Upper lobe of right lung (tissue), 1 donor: Measurements from ENCODE around the gene RNF41. TPM values are rescaled to one million over a fixed set of nuclear protein-coding genes. Genes with fewer than 3 reads are reported as not detected.

ENCODE experiments used
- ATAC-seq: fragments of 200-7000 bp; cut with Tn5 transposase; one replicate; pipeline ENCODE4 v1.9.1; 2020; ENCODE audit warnings: mild to moderate bottlenecking, moderate library complexity
- DNase-seq: peaks from one replicate; pipeline ENCODE4 v3.0.0-alpha.2; 2020
- H3K27ac ChIP-seq: fragments of 200-600 bp; one replicate; pipeline ENCODE4 v1.8.0; 2022
- H3K27me3 ChIP-seq: fragments of 200-600 bp; one replicate; pipeline ENCODE4 v1.8.0; 2022; ENCODE audit warnings: mild to moderate bottlenecking
- H3K36me3 ChIP-seq: fragments of 200-600 bp; one replicate; pipeline ENCODE4 v1.8.0; 2022
- H3K4me1 ChIP-seq: fragments of 200-600 bp; one replicate; pipeline ENCODE4 v1.8.0; 2022
- H3K4me3 ChIP-seq: fragments of 200-600 bp; one replicate; pipeline ENCODE4 v1.8.0; 2022; ENCODE audit warnings: mild to moderate bottlenecking
- H3K9me3 ChIP-seq: fragments of 200-600 bp; one replicate; pipeline ENCODE4 v1.8.0; 2022
- CTCF ChIP-seq: fragments of 200-600 bp; IDR thresholded peaks from one replicate; pipeline ENCODE4 v1.8.0; 2022; ENCODE audit warnings: antibody characterized with exemption
- intact Hi-C: fragments of 100-400 bp; cut with DNase I; formaldehyde crosslinking; loops from one replicate; pipeline ENCODE4 v1.11.0; 2022
- total RNA-seq: library from RNA; stranded (reverse); fragmentation: NEBNext Ultra II Directional; extraction: Animal tissue kit (Norgen Biotek cat#: 25700); gene quantifications from one replicate; pipeline ENCODE4 v1.2.1, GENCODE V29; 2021
- donor health status: DM: no; HTN: yes; CAD: no; lungs with severe emphysema.

Gene RNF41
- total RNA-seq, 1 donor from 2014 or later, result 51.6 TPM

- Histone ChIP-seq H3K4me1 (no peaks in the 10 kb centered on the region), H3K36me3 (peaks cover 80% of the 10 kb centered on the region), H3K9me3 (no peaks in the 10 kb centered on the region), H3K27me3 (no peaks in the 10 kb centered on the region), H3K27ac (no peak overlapping the region), H3K4me3 (no peak overlapping the region)
- no peak for DNase-seq
- intact Hi-C loops, result no loop called here
- no peak for TF ChIP-seq CTCF
- no peak for ATAC-seq
These were observed 19.9 kb upstream of the RNF41 start for GRCh38 chr12:56241424-56242303.

DNA sequence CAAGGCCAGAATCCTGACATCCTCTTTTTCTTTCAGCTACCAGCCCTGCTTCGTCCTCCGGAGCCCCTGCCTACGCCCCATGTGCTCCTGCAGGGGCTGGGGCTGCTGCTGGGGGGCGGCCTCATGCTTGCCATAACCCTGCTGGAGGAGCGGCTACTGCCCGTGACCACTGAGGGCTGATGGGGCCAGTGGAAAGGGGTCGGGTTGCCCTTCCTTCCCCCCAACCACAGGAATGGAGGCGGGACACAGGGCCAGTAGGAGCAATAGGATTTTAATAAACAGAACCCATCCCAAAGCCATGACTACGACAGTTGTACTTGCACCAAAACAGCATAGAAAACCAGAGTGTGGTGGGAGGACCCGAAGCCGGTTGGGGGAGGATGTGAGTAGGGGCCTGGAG lies 15.8 kb upstream of the RNF41 start:
- Histone ChIP-seq H3K27ac (no peak overlapping the region), H3K4me3 (no peak overlapping the region), H3K27me3 (no peaks in the 10 kb centered on the region), H3K9me3 (no peaks in the 10 kb centered on the region), H3K36me3 (peaks cover 39% of the 10 kb centered on the region), H3K4me1 (no peaks in the 10 kb centered on the region)
- ATAC-seq (no peak), DNase-seq (no peak)
- TF ChIP-seq CTCF, result no peak
- intact Hi-C loops, result no loop called here

GRCh38 chr12:56236985-56237384 lies 15.3 kb upstream of the RNF41 start:
- intact Hi-C loops, result no loop called here
- no peak for DNase-seq
- ATAC-seq, result no peak
- Histone ChIP-seq H3K36me3 (peaks cover 33% of the 10 kb centered on the region), H3K27me3 (no peaks in the 10 kb centered on the region), H3K4me1 (no peaks in the 10 kb centered on the region), H3K27ac (no peak overlapping the region), H3K9me3 (no peaks in the 10 kb centered on the region), H3K4me3 (no peak overlapping the region)
- TF ChIP-seq CTCF, result no peak

- Histone ChIP-seq H3K27ac (no peak overlapping the region), H3K27me3 (no peaks in the 10 kb centered on the region), H3K9me3 (no peaks in the 10 kb centered on the region), H3K36me3 (peaks cover 24% of the 10 kb centered on the region), H3K4me3 (no peak overlapping the region), H3K4me1 (no peaks in the 10 kb centered on the region)
- intact Hi-C loops, result no loop called here
- ATAC-seq, result no peak
- DNase-seq, result no peak
- no peak for TF ChIP-seq CTCF
These were observed 14.4 kb upstream of the RNF41 start for GRCh38 chr12:56236091-56236490.

- no peak for DNase-seq
These were observed 13.2 kb upstream of the RNF41 start for GRCh38 chr12:56234746-56235436.

More at GRCh38 chr12:56234746-56235436, 13.2 kb upstream of the RNF41 start:
- Histone ChIP-seq H3K36me3 (peaks cover 12% of the 10 kb centered on the region), H3K27ac (no peak overlapping the region), H3K27me3 (no peaks in the 10 kb centered on the region), H3K4me3 (no peak overlapping the region), H3K4me1 (no peaks in the 10 kb centered on the region), H3K9me3 (no peaks in the 10 kb centered on the region)
- ATAC-seq, result no peak
- TF ChIP-seq CTCF, result no peak
- intact Hi-C loops, result no loop called here
